ENCODE measurements around the gene PRSS35. TPM values are rescaled to one million over a fixed set of nuclear protein-coding genes. Genes with fewer than 3 reads are reported as not detected.
"Not testable (repeated sequence)": the region's sequence is repeated elsewhere in the genome, so short reads cannot be mapped to it uniquely, and the experiment has no call there.

Gene PRSS35
- total RNA-seq, 1 donor from 2014 or later = 1.3 TPM

- H3K27me3 Mint-ChIP-seq (ENCODE audit: unreplicated experiment) = no peaks in the 10 kb centered on the region
- no peaks in the 10 kb centered on the region for H3K4me1 Mint-ChIP-seq (ENCODE audit: unreplicated experiment)
- H3K36me3 Mint-ChIP-seq (ENCODE audit: low read depth, unreplicated experiment) = no peaks in the 10 kb centered on the region
- DNase-seq (ENCODE audit: low spot score) = no peak
- H3K27ac Mint-ChIP-seq (ENCODE audit: unreplicated experiment) = no peak overlapping the region
- no peaks in the 10 kb centered on the region for H3K9me3 Mint-ChIP-seq (ENCODE audit: unreplicated experiment)
- H3K4me3 Mint-ChIP-seq (ENCODE audit: unreplicated experiment) = no peak overlapping the region
- TF ChIP-seq CTCF (IDR thresholded peaks at IDR 0.05; ENCODE audit: unreplicated experiment) = no peak
Measured at GRCh38 chr6:83536647-83537589, 24.6 kb downstream of the PRSS35 start.

- H3K27ac Mint-ChIP-seq (ENCODE audit: unreplicated experiment) = no peak overlapping the region
Measured at GRCh38 chr6:83539678-83540077, 27.3 kb downstream of the PRSS35 start.

GRCh38 chr6:83546636-83547035 lies 34.3 kb downstream of the PRSS35 start:
- Mint-ChIP-seq H3K9me3 (ENCODE audit: unreplicated experiment) (no peaks in the 10 kb centered on the region), H3K27me3 (ENCODE audit: unreplicated experiment) (no peaks in the 10 kb centered on the region), H3K36me3 (ENCODE audit: low read depth, unreplicated experiment) (no peaks in the 10 kb centered on the region), H3K4me3 (ENCODE audit: unreplicated experiment) (no peak overlapping the region), H3K27ac (ENCODE audit: unreplicated experiment) (no peak overlapping the region), H3K4me1 (ENCODE audit: unreplicated experiment) (no peaks in the 10 kb centered on the region)
- TF ChIP-seq CTCF (IDR thresholded peaks at IDR 0.05; ENCODE audit: unreplicated experiment) = no peak
- DNase-seq (ENCODE audit: low spot score) = no peak

More at GRCh38 chr6:83539678-83540077, 27.3 kb downstream of the PRSS35 start:
- no peaks in the 10 kb centered on the region for H3K9me3 Mint-ChIP-seq (ENCODE audit: unreplicated experiment)
- no peak for DNase-seq (ENCODE audit: low spot score)
- no peak for TF ChIP-seq CTCF (IDR thresholded peaks at IDR 0.05; ENCODE audit: unreplicated experiment)
- no peaks in the 10 kb centered on the region for H3K36me3 Mint-ChIP-seq (ENCODE audit: low read depth, unreplicated experiment)
- no peak overlapping the region for H3K4me3 Mint-ChIP-seq (ENCODE audit: unreplicated experiment)
- H3K27me3 Mint-ChIP-seq (ENCODE audit: unreplicated experiment) = no peaks in the 10 kb centered on the region
- H3K4me1 Mint-ChIP-seq (ENCODE audit: unreplicated experiment) = no peaks in the 10 kb centered on the region

- H3K4me1 Mint-ChIP-seq (ENCODE audit: unreplicated experiment); H3K4me3 Mint-ChIP-seq (ENCODE audit: unreplicated experiment); H3K27ac Mint-ChIP-seq (ENCODE audit: unreplicated experiment); H3K27me3 Mint-ChIP-seq (ENCODE audit: unreplicated experiment); H3K36me3 Mint-ChIP-seq (ENCODE audit: low read depth, unreplicated experiment); DNase-seq (ENCODE audit: low spot score); H3K9me3 Mint-ChIP-seq (ENCODE audit: unreplicated experiment): not testable (repeated sequence)
Measured at GRCh38 chr6:83550482-83550881, 38.1 kb downstream of the PRSS35 start.

GRCh38 chr6:83551748-83552147 lies 39.4 kb downstream of the PRSS35 start:
- H3K27ac Mint-ChIP-seq (ENCODE audit: unreplicated experiment); H3K36me3 Mint-ChIP-seq (ENCODE audit: low read depth, unreplicated experiment); DNase-seq (ENCODE audit: low spot score); H3K27me3 Mint-ChIP-seq (ENCODE audit: unreplicated experiment); H3K4me3 Mint-ChIP-seq (ENCODE audit: unreplicated experiment); H3K4me1 Mint-ChIP-seq (ENCODE audit: unreplicated experiment); H3K9me3 Mint-ChIP-seq (ENCODE audit: unreplicated experiment): not testable (repeated sequence)

- Mint-ChIP-seq H3K4me3 (ENCODE audit: unreplicated experiment) (no peak overlapping the region), H3K36me3 (ENCODE audit: low read depth, unreplicated experiment) (no peaks in the 10 kb centered on the region), H3K27me3 (ENCODE audit: unreplicated experiment) (peaks cover 1% of the 10 kb centered on the region), H3K27ac (ENCODE audit: unreplicated experiment) (no peak overlapping the region), H3K4me1 (ENCODE audit: unreplicated experiment) (no peaks in the 10 kb centered on the region), H3K9me3 (ENCODE audit: unreplicated experiment) (no peaks in the 10 kb centered on the region)
- no peak for TF ChIP-seq CTCF (IDR thresholded peaks at IDR 0.05; ENCODE audit: unreplicated experiment)
- DNase-seq (ENCODE audit: low spot score) = no peak
Measured at GRCh38 chr6:83556871-83557270, 44.5 kb downstream of the PRSS35 start.

Data from endothelial cell (in vitro differentiated cells).